Measurements from ENCODE around the gene KAT8. TPM values are rescaled to one million over a fixed set of nuclear protein-coding genes. Genes with fewer than 3 reads are reported as not detected.

KAT8 gene
- total RNA-seq, 1 donor from 2014 or later: 33.5 TPM

DNA sequence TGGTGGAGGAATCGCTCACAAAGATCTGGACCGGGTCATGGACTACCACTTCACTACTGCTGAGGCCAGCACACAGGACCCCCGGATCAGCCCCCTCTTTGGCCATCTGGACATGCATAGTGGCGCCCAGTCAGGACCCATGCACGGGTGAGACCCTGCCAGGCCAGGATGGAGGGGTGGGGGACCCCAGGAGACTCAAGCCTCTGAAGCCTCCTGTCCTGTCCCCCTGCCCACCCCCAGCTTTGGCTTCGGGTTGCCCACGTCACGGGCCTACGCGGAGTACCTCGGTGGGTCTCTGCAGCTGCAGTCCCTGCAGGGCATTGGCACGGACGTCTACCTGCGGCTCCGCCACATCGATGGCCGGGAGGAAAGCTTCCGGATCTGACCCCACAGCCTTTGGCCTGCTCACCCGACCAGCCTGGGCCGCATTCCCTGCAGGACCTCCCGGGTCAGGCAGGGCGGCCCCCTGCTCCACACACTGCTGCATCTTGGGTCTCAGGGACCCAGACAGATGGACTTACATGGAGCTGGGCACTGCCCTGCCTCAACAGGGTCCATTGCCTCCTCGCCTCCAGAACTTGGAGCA, 5.5 kb upstream of the KAT8 start:
- Mint-ChIP-seq H3K36me3 (ENCODE audit: low read depth, unreplicated experiment) (peaks cover 24% of the 10 kb centered on the region), H3K27me3 (ENCODE audit: low read depth, unreplicated experiment) (no peaks in the 10 kb centered on the region), H3K4me1 (ENCODE audit: low read depth, unreplicated experiment) (peaks cover 5% of the 10 kb centered on the region), H3K4me3 (ENCODE audit: unreplicated experiment) (no peak overlapping the region), H3K27ac (ENCODE audit: unreplicated experiment) (no peak overlapping the region), H3K9me3 (ENCODE audit: unreplicated experiment) (no peaks in the 10 kb centered on the region)
- H2AFZ ChIP-seq (ENCODE audit: low read depth, low read length): no peak overlapping the region
- no peak overlapping the region for H3K4me3 ChIP-seq (ENCODE audit: insufficient read depth, low read depth, low read length)
- peaks cover 9% of the 10 kb centered on the region for H3K4me1 ChIP-seq (ENCODE audit: insufficient read depth, low read length)
- no peak for TF ChIP-seq EZH2 (IDR thresholded peaks at IDR 0.05; ENCODE audit: insufficient read depth, low read length)
- TF ChIP-seq, protein P1, sequence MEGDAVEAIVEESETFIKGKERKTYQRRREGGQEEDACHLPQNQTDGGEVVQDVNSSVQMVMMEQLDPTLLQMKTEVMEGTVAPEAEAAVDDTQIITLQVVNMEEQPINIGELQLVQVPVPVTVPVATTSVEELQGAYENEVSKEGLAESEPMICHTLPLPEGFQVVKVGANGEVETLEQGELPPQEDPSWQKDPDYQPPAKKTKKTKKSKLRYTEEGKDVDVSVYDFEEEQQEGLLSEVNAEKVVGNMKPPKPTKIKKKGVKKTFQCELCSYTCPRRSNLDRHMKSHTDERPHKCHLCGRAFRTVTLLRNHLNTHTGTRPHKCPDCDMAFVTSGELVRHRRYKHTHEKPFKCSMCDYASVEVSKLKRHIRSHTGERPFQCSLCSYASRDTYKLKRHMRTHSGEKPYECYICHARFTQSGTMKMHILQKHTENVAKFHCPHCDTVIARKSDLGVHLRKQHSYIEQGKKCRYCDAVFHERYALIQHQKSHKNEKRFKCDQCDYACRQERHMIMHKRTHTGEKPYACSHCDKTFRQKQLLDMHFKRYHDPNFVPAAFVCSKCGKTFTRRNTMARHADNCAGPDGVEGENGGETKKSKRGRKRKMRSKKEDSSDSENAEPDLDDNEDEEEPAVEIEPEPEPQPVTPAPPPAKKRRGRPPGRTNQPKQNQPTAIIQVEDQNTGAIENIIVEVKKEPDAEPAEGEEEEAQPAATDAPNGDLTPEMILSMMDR (IDR thresholded peaks at IDR 0.05; ENCODE audit: insufficient read depth, low read depth, low read length): no peak
- H3K27me3 ChIP-seq (ENCODE audit: insufficient read depth, low read length): no peaks in the 10 kb centered on the region
- no peak overlapping the region for H3K27ac ChIP-seq (ENCODE audit: low read depth, low read length)
- DNase-seq (ENCODE audit: low read depth) (no peak), FAIRE-seq (no peak)
- H3K9ac ChIP-seq (ENCODE audit: low read length): no peak overlapping the region
- peaks cover 7% of the 10 kb centered on the region for H3K36me3 ChIP-seq (ENCODE audit: insufficient read depth, low read length)
- peaks cover 20% of the 10 kb centered on the region for H3K79me2 ChIP-seq (ENCODE audit: insufficient read depth, low read length)
- no peak overlapping the region for H3K4me2 ChIP-seq (ENCODE audit: low read length)
- H4K20me1 ChIP-seq (ENCODE audit: insufficient read depth, low read length): peaks cover 7% of the 10 kb centered on the region
- H3K9me3 ChIP-seq (ENCODE audit: insufficient read depth, low read depth, low read length): no peaks in the 10 kb centered on the region

DNA sequence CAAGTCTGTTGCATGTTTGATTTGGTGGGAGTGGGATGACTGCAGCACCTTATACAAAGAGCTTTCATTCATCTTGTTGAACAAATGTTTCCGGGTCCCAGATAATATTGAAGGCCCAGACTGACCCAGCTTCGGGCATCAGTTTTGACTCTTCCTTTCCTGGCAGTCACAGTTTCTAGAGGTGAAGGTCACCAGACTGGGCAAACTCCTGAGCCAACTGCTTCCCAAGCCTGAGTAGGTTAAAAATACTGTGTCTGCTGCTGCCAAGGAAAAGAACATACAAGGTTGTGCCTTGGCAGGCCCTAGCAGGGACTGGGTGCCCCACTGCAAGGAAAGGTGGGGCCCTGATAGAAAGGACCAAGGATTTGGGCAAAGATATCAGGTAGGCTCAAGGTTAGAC, 4.8 kb upstream of the KAT8 start:
- Histone ChIP-seq H3K79me2 (ENCODE audit: insufficient read depth, low read length) (peaks cover 20% of the 10 kb centered on the region), H3K27ac (ENCODE audit: low read depth, low read length) (no peak overlapping the region), H3K36me3 (ENCODE audit: insufficient read depth, low read length) (peaks cover 7% of the 10 kb centered on the region), H3K4me1 (ENCODE audit: insufficient read depth, low read length) (peaks cover 9% of the 10 kb centered on the region), H3K27me3 (ENCODE audit: insufficient read depth, low read length) (no peaks in the 10 kb centered on the region), H2AFZ (ENCODE audit: low read depth, low read length) (no peak overlapping the region), H3K4me2 (ENCODE audit: low read length) (no peak overlapping the region), H4K20me1 (ENCODE audit: insufficient read depth, low read length) (peaks cover 7% of the 10 kb centered on the region), H3K4me3 (ENCODE audit: insufficient read depth, low read depth, low read length) (no peak overlapping the region), H3K9ac (ENCODE audit: low read length) (no peak overlapping the region), H3K9me3 (ENCODE audit: insufficient read depth, low read depth, low read length) (no peaks in the 10 kb centered on the region)
- Mint-ChIP-seq H3K27ac (ENCODE audit: unreplicated experiment) (no peak overlapping the region), H3K9me3 (ENCODE audit: unreplicated experiment) (no peaks in the 10 kb centered on the region), H3K4me3 (ENCODE audit: unreplicated experiment) (no peak overlapping the region), H3K36me3 (ENCODE audit: low read depth, unreplicated experiment) (peaks cover 24% of the 10 kb centered on the region), H3K27me3 (ENCODE audit: low read depth, unreplicated experiment) (no peaks in the 10 kb centered on the region), H3K4me1 (ENCODE audit: low read depth, unreplicated experiment) (peaks cover 5% of the 10 kb centered on the region)
- FAIRE-seq (no peak), DNase-seq (ENCODE audit: low read depth) (no peak)
- no peak for TF ChIP-seq EZH2 (IDR thresholded peaks at IDR 0.05; ENCODE audit: insufficient read depth, low read length)
- TF ChIP-seq, protein P1 (IDR thresholded peaks at IDR 0.05; ENCODE audit: insufficient read depth, low read depth, low read length): no peak
